PC-9 (cell line): ENCODE measurements around the gene LTB. TPM values are rescaled to one million over a fixed set of nuclear protein-coding genes. Genes with fewer than 3 reads are reported as not detected.

Experiments
- BruUV-seq: library from RNA; stranded (reverse); fragments of 400-500 nt; replicated peaks from 2 replicates; lab custom pipeline; 2021; lab: Mats Ljungman, UMichigan
- CTCF ChIA-PET: fragments of 300-600 bp; sonication (Branson Sonifier 250); formaldehyde crosslinking; loops from one replicate; lab custom pipeline; 2022; ENCODE audit warnings: antibody characterized with exemption; lab: Charles Lee
- POLR2A ChIA-PET: fragments of 300-600 bp; sonication (Branson Sonifier 250); formaldehyde crosslinking; loops from one replicate; lab custom pipeline; 2022; ENCODE audit warnings: antibody characterized with exemption; ENCODE audit not compliant: unreplicated experiment; lab: Charles Lee
- DNase-seq, 2 experiments: peaks; one replicate each; pipeline versions ENCODE4 v3.0.0 to v3.0.0-alpha.2; 2015 to 2022; ENCODE audit warnings: mixed read lengths in 1 of 2
- H2AFZ ChIP-seq: fragments of 200-600 bp; sonication (generic); 2 replicates; pipeline ENCODE4 v1.8.1; 2017; ENCODE audit warnings: antibody characterized with exemption
- H3F3A ChIP-seq: fragments of 200-600 bp; sonication (generic); 2 replicates; pipeline ENCODE4 v1.8.1; 2017; ENCODE audit warnings: antibody characterized with exemption, mild to moderate bottlenecking, low read depth; ENCODE audit not compliant: insufficient read depth
- H3K27ac ChIP-seq: fragments of 200-600 bp; sonication (generic); 2 replicates; pipeline ENCODE4 v1.6.1; 2016; ENCODE audit warnings: mixed run types
- H3K27me3 ChIP-seq: fragments of 200-600 bp; sonication (generic); 2 replicates; pipeline ENCODE4 v1.6.1; 2016; ENCODE audit warnings: low read depth, mixed run types; ENCODE audit not compliant: insufficient read depth
- H3K36me3 ChIP-seq: fragments of 200-600 bp; sonication (generic); 2 replicates; pipeline ENCODE4 v1.6.1; 2016; ENCODE audit warnings: low read depth, mixed run types
- H3K4me1 ChIP-seq: fragments of 200-600 bp; sonication (generic); replicated peaks from 2 replicates; pipeline ENCODE4 v1.6.1; 2016; ENCODE audit warnings: mixed run types; ENCODE audit not compliant: insufficient read depth
- H3K4me2 ChIP-seq: fragments of 200-600 bp; sonication (generic); 2 replicates; pipeline ENCODE4 v1.6.1; 2017; ENCODE audit warnings: mixed run types
- H3K4me3 ChIP-seq: fragments of 200-600 bp; sonication (generic); 2 replicates; pipeline ENCODE4 v1.6.1; 2016; ENCODE audit warnings: mixed run types
- H3K79me2 ChIP-seq: fragments of 200-600 bp; sonication (generic); 2 replicates; pipeline ENCODE4 v1.6.1; 2017; ENCODE audit warnings: low read depth, mixed run types
- H3K9me2 ChIP-seq: fragments of 200-600 bp; sonication (generic); 2 replicates; pipeline ENCODE4 v1.8.1; 2017; ENCODE audit warnings: mild to moderate bottlenecking; ENCODE audit not compliant: insufficient read depth
- H3K9me3 ChIP-seq: fragments of 200-600 bp; sonication (generic); 2 replicates; pipeline ENCODE4 v1.8.1; 2016; ENCODE audit warnings: low read depth; ENCODE audit not compliant: insufficient read depth
- H4K20me1 ChIP-seq: fragments of 200-600 bp; sonication (generic); 2 replicates; pipeline ENCODE4 v1.8.1; 2017; ENCODE audit not compliant: insufficient read depth
- EZH2 ChIP-seq: fragments of 200-600 bp; sonication (generic); IDR thresholded peaks from 2 replicates; pipeline ENCODE4 v1.8.0; 2017; ENCODE audit warnings: antibody characterized with exemption, low read depth
- intact Hi-C: fragments of 100-400 bp; cut with micrococcal nuclease; formaldehyde crosslinking; loops from one replicate; pipeline ENCODE4 v1.10.0; 2022; ENCODE audit not compliant: unreplicated experiment
- total RNA-seq: library from RNA; stranded (reverse); gene quantifications from 2 replicates; pipeline ENCODE4 v1.2.3, GENCODE V29; 2021
- TF ChIP-seq, protein P1 (sequence below): fragments of 200-600 bp; sonication (generic); conservative IDR thresholded peaks from 2 replicates; pipeline ENCODE4 v1.6.1; 2017; ENCODE audit warnings: mixed run types, antibody characterized with exemption, mild to moderate bottlenecking, moderate library complexity

The LTB gene
- total RNA-seq, 1 experiment from 2014 or later, result not detected

DNA sequence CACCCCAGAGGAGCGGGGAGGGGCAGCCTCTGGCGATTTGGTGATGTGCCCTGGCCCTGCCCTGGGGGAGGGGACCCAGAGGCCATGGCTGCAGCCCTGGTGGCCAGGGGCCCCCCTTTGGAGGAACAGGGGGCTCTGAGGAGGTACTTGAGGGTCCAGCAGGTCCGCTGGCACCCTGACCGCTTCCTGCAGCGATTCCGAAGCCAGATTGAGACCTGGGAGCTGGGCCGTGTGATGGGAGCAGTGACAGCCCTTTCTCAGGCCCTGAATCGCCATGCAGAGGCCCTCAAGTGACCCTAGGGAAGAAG lies 24.0 kb downstream of the LTB start:
- BruUV-seq, result no TSS peak
- no peak for DNase-seq
- POLR2A ChIA-PET, result no interaction called here

DNA sequence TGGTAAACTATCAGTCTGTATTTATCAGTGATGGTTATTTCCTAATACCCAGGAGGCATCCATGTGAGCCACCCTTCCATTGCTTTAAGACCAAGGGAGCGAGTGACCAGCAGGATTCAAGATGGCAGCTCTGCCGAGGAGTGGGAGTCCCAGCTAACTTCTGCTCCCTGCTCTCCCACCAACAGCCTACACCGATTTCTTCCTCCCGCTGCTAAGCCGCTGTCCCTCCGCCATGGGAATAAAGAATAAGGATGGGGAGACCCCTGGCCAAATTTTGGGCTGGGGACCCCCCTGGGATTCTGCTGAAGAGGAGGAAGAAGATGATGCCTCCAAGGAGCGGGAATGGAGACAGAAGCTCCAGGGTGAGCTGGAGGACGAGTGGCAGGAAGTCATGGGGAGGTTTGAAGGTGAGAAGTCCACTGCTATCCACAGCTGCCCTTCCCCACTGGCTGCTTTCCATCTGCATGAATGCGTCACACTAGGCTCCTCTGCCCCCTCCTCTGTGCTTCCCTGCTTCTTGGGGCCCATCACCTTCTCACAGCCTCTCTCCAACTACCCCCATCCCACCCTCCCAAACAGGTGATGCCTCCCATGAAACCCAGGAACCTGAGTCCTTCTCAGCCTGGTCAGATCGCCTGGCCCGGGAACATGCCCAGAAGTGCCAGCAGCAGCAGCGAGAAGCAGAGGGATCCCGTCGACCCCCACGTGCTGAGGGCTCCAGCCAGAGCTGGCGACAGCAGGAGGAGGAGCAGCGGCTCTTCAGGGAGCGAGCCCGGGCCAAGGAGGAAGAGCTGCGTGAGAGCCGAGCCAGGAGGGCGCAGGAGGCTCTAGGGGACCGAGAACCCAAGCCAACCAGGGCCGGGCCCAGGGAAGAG lies 24.5 kb downstream of the LTB start:
- H3K4me3 ChIP-seq, result no peak overlapping the region
- no peak for TF ChIP-seq EZH2
- TF ChIP-seq, protein P1, sequence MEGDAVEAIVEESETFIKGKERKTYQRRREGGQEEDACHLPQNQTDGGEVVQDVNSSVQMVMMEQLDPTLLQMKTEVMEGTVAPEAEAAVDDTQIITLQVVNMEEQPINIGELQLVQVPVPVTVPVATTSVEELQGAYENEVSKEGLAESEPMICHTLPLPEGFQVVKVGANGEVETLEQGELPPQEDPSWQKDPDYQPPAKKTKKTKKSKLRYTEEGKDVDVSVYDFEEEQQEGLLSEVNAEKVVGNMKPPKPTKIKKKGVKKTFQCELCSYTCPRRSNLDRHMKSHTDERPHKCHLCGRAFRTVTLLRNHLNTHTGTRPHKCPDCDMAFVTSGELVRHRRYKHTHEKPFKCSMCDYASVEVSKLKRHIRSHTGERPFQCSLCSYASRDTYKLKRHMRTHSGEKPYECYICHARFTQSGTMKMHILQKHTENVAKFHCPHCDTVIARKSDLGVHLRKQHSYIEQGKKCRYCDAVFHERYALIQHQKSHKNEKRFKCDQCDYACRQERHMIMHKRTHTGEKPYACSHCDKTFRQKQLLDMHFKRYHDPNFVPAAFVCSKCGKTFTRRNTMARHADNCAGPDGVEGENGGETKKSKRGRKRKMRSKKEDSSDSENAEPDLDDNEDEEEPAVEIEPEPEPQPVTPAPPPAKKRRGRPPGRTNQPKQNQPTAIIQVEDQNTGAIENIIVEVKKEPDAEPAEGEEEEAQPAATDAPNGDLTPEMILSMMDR, result no peak
- 0 out of 2 replicates have a peak, but pooled peaks cover 4% of the 10 kb centered on the region for H4K20me1 ChIP-seq
- no peak overlapping the region for H3K27ac ChIP-seq
- no peaks in the 10 kb centered on the region for H3K9me3 ChIP-seq
- H2AFZ ChIP-seq, result no peak overlapping the region
- POLR2A ChIA-PET, result no interaction called here
- H3K36me3 ChIP-seq, result 0 out of 2 replicates have a peak, but pooled peaks cover 6% of the 10 kb centered on the region
- no peak overlapping the region for H3K4me2 ChIP-seq
- BruUV-seq, result no TSS peak
- intact Hi-C loops, result no loop called here
- H3K4me1 ChIP-seq, result peaks cover 15% of the 10 kb centered on the region
- CTCF ChIA-PET, result no interaction called here
- no peaks in the 10 kb centered on the region for H3K9me2 ChIP-seq
- no peaks in the 10 kb centered on the region for H3K27me3 ChIP-seq
- DNase-seq, result no peak
- peaks cover 22% of the 10 kb centered on the region; the same call in 1 of the 2 replicates for H3F3A ChIP-seq
- 0 out of 2 replicates have a peak, but pooled peaks cover 3% of the 10 kb centered on the region for H3K79me2 ChIP-seq

More for the DNA sequence above, 24.0 kb downstream of the LTB start:
- CTCF ChIA-PET, result no interaction called here
- TF ChIP-seq, protein P1, result no peak
- no peak for TF ChIP-seq EZH2
- Histone ChIP-seq H3K4me1 (peaks cover 15% of the 10 kb centered on the region), H3K79me2 (0 out of 2 replicates have a peak, but pooled peaks cover 3% of the 10 kb centered on the region), H3K4me3 (no peak overlapping the region), H3K4me2 (no peak overlapping the region), H3F3A (peaks cover 22% of the 10 kb centered on the region; the same call in 1 of the 2 replicates), H3K9me3 (no peaks in the 10 kb centered on the region), H3K9me2 (no peaks in the 10 kb centered on the region), H4K20me1 (0 out of 2 replicates have a peak, but pooled peaks cover 4% of the 10 kb centered on the region), H3K27ac (no peak overlapping the region), H2AFZ (no peak overlapping the region), H3K36me3 (0 out of 2 replicates have a peak, but pooled peaks cover 6% of the 10 kb centered on the region), H3K27me3 (no peaks in the 10 kb centered on the region)
- intact Hi-C loops, result no loop called here

DNA sequence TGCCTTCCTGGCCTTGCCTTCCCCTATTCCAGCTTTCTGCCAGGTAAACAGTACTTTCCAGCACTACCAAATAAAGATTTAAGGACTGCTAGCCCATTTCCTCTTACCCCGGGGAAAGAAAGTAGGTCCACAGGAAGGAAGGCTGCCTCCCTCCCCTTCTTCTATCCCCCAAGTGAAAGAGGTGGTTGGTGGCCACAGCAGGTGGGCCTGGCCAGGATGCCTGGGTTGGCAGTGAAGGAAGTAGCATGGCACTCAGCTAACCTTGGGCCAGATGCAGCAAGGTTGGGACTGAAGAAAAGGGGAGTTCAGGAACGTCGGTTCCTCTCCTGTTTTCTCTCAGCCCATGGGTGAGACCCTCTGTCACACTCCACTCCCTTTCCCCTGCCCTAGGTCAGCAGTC lies 25.9 kb downstream of the LTB start:
- DNase-seq, result no peak
- intact Hi-C loops, result no loop called here
- TF ChIP-seq, protein P1, result no peak
- TF ChIP-seq EZH2, result no peak
- H3K79me2 ChIP-seq, result 0 out of 2 replicates have a peak, but pooled peaks cover 3% of the 10 kb centered on the region
- no peak overlapping the region for H2AFZ ChIP-seq
- CTCF ChIA-PET, result no interaction called here
- no peaks in the 10 kb centered on the region for H3K9me3 ChIP-seq
- peaks cover 15% of the 10 kb centered on the region for H3K4me1 ChIP-seq
- H3K36me3 ChIP-seq, result 0 out of 2 replicates have a peak, but pooled peaks cover 6% of the 10 kb centered on the region
- no peaks in the 10 kb centered on the region for H3K9me2 ChIP-seq
- no peaks in the 10 kb centered on the region for H3K27me3 ChIP-seq
- peaks cover 22% of the 10 kb centered on the region; the same call in 1 of the 2 replicates for H3F3A ChIP-seq
- H4K20me1 ChIP-seq, result 0 out of 2 replicates have a peak, but pooled peaks cover 4% of the 10 kb centered on the region
- no peak overlapping the region for H3K4me2 ChIP-seq
- no TSS peak for BruUV-seq
- no peak overlapping the region for H3K4me3 ChIP-seq
- POLR2A ChIA-PET, result no interaction called here
- no peak overlapping the region for H3K27ac ChIP-seq
